ENCODE results near the gene DAPL1. TPM values are rescaled to one million over a fixed set of nuclear protein-coding genes. Genes with fewer than 3 reads are reported as not detected.
"Not testable (repeated sequence)": the region's sequence is repeated elsewhere in the genome, so short reads cannot be mapped to it uniquely, and the experiment has no call there.

Gene DAPL1
- total RNA-seq, 3 donors from 2014 or later, result not detected

- H3K27ac ChIP-seq; H3K4me1 ChIP-seq; H3K36me3 ChIP-seq; intact Hi-C loops (cut with DNase I; ENCODE audit: low total_unique reads); H3K27me3 ChIP-seq; H3K9me3 ChIP-seq; H3K4me3 ChIP-seq; DNase-seq (ENCODE audit: low spot score in 2 of 2): not testable (repeated sequence)
These were observed 70.4 kb downstream of the DAPL1 start for GRCh38 chr2:158865469-158865868.

Other genes with a start within 250 kb of the DAPL1 start
- 10 to 100 TPM; 18.9 to 62.3 (median 58.4) TPM for gene TANC1, start 173.3 kb downstream of the DAPL1 start, total RNA-seq

Data from breast epithelium (tissue), 4 donors.